C4-2B (cell line): ENCODE data around the gene SLC38A2.

Source experiments
- H3K27ac ChIP-seq: fragments of 450-650 bp; 2 replicates; pipeline ENCODE4 v1.5.1; 2017
- CTCF ChIP-seq: fragments of 450-650 bp; conservative IDR thresholded peaks from 2 replicates; pipeline ENCODE4 v1.5.1; 2017; ENCODE audit warnings: mild to moderate bottlenecking
- ZFX ChIP-seq: fragments of 450-650 bp; IDR thresholded peaks from 2 replicates; pipeline ENCODE4 v1.6.1; 2017

The SLC38A2 gene

DNA sequence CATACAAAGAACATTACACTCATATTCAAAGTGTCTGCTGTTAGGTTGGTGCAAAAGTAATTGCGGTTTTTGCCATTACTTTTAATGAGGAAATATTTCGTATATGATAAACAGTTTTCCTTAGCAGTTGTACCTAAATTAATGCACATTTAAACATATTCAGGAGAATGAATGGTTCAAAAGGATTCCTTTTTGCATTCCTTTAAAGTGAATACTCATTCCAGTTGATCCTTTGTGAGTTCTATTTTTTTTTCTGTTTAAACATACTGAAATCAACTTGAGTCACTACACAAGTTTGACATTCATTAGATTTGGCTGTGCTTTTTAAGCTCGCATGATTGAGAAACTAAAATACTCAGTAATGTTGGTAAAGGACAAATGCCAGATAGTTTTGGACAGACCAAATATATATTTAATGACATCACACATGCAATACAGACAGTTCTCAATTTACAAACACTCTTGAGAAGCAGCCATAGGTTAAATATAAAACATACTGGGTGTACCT, 13.8 kb upstream of the SLC38A2 start:
- no peak for TF ChIP-seq ZFX
- no peak for TF ChIP-seq CTCF
- H3K27ac ChIP-seq: peak overlapping the region; percentile 67; the same call in 1 of the 2 replicates

DNA sequence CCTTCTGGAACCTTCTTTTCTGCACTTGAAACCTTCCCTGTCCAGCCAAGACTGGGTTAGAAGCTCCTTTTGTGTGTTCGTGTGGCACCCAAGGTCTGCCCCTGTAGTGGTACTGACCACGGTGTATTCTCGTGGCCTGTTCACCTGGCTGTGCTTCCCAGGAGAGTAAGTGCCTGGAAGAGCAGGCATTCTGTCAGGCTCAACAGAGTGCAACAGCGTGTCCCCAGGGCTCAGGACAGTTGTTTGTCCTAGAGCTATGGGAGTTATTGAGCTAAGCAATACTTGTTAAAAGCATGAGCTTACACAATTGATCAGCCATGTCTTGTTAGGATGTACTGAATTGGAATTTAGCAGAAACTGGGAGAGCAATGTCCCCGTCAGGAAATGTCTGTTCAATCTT, 12.9 kb upstream of the SLC38A2 start:
- H3K27ac ChIP-seq: peak overlapping the region; percentile 80
- TF ChIP-seq ZFX (no peak), CTCF (no peak)

DNA sequence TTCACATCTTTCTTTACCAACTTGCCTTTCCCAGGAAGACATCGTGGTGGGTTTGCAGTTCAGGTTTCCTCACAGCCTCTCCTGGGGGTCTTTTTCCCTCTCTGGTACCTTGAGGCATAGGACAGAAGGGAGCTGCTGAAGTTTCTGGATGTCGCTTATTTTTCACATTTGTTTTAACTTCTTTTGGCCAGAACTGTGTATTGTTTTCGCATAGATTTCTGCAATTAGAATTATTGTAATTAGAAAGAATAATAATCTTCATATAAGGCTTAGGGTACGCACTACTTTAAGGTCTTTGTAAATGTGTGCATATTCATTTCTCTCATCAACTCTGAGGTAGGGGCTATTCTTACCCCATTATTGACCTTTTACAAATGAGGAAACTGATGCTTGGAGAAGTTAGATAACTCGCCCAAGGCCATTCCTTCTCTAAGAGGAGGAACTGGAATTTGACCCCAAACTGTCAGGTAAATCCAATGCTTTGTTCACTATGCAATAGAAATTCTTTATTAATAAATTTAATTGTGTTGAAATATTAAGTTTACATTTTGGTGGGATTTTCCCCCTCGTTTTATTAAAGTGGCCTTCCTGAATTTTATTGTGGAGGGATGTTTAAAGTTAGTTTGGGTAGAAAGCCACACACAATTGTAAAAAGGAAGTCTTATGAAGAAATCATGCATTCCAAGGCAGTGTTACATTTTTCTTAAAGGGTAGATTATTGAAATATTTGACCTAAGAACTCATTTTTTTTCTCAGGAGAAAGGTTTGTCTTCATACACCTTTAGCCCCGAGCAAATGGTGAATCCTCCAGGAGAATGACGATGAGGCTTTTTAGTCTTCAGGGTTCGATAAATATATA, 12.1 kb upstream of the SLC38A2 start:
- TF ChIP-seq CTCF (no peak), ZFX (no peak)
- peak overlapping the region; percentile 96 for H3K27ac ChIP-seq

DNA sequence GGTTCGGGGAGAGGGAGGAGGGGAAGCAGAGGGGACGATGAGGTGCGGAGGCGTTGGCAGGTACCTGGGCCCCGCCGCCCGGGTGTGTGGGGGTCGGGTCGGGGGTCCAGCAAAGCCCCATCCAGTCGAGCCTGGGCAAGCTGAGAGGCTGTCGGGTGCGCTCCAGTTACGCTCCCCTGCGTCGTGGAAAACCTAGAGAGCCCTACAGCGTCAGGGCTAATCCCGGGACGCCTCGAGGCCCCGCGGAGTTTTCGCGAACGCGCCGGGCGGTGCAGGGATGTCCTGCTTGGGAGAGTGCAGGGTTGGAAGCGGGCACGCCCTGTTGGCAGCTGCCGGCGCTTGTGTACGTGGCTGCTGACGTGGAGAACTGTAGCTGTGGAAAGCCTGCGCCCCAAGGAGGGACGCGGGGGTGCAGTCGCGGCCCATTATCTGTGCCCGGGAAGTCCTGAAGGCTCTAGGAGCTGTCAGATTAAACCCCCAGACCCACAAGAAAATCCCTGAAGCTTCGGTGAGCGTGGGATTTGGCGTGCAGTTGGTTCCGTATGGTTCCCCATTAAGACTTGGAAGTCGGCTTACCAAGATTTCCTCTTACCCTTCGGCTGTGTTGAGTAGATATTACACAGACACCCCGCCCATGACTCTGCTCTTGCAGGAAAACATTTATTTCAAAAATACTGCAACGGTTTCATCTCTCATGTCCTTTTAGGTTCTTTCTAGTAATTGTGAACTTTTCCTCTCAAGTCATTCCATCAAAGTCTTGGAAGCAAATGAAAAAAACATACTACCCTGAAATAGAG, 11.3 kb upstream of the SLC38A2 start:
- TF ChIP-seq ZFX (no peak), CTCF (no peak)
- H3K27ac ChIP-seq: peak overlapping the region; percentile 96

- peak overlapping the region; percentile 96 for H3K27ac ChIP-seq
- TF ChIP-seq CTCF (peak; percentile 37), ZFX (peak; percentile 76)
These were observed 10.5 kb upstream of the SLC38A2 start for GRCh38 chr12:46382964-46383653.

GRCh38 chr12:46382408-46382963, 9.9 kb upstream of the SLC38A2 start:
- TF ChIP-seq CTCF (no peak), ZFX (no peak)
- H3K27ac ChIP-seq: peak overlapping the region; percentile 96
